Measurements from ENCODE around the gene PAX2. TPM values are rescaled to one million over a fixed set of nuclear protein-coding genes. Genes with fewer than 3 reads are reported as not detected.
"Not testable (repeated sequence)": the region's sequence is repeated elsewhere in the genome, so short reads cannot be mapped to it uniquely, and the experiment has no call there.

PAX2 gene
- total and polyA plus RNA-seq, 2 donors from 2014 or later = 28.3 to 102 TPM

GRCh38 chr10:100697631-100698030, 47.8 kb upstream of the PAX2 start:
- Histone ChIP-seq H3K9me3 (ENCODE audit: control insufficient read depth in 2 of 3, insufficient read depth in 1 of 3, low read length in 3 of 3) (no peaks in the 10 kb centered on the region), H3K4me1 (ENCODE audit: control insufficient read depth in 2 of 3, insufficient read depth in 2 of 3, low read depth in 1 of 3, low read length in 3 of 3) (no peaks in the 10 kb centered on the region), H3K27me3 (ENCODE audit: control insufficient read depth, insufficient read depth, low read length) (no peaks in the 10 kb centered on the region), H3K27ac (ENCODE audit: low read depth in 2 of 2, low read length in 2 of 2) (no peak overlapping the region), H3K36me3 (ENCODE audit: control insufficient read depth in 2 of 3, insufficient read depth in 3 of 3, low read length in 3 of 3) (no peaks in the 10 kb centered on the region), H3K4me3 (ENCODE audit: low read length in 3 of 3) (no peak overlapping the region), H3K9ac (ENCODE audit: low read length in 3 of 3) (no peak overlapping the region)
- no peak for TF ChIP-seq CTCF (IDR thresholded peaks at IDR 0.05; ENCODE audit: borderline replicate concordance, extremely low read depth, insufficient read depth)
- no peak for DNase-seq
- no peak for FAIRE-seq
- intact Hi-C loops (cut with DNase I) = no loop called here

DNA sequence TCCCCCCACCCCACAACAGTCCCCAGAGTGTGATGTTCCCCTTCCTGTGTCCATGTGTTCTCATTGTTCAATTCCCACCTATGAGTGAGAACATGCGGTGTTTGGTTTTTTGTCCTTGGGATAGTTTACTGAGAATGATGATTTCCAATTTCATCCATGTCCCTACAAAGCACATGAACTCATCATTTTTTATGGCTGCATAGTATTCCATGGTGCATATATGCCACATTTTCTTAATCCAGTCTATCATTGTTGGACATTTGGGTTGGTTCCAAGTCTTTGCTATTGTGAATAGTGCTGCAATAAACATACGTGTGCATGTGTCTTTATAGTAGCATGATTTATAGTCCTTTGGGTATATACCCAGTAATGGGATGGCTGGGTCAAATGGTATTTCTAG, 43.7 kb upstream of the PAX2 start:
- H3K4me1 ChIP-seq (ENCODE audit: control insufficient read depth in 2 of 3, insufficient read depth in 2 of 3, low read depth in 1 of 3, low read length in 3 of 3); H3K27ac ChIP-seq (ENCODE audit: low read depth in 2 of 2, low read length in 2 of 2); DNase-seq; H3K36me3 ChIP-seq (ENCODE audit: control insufficient read depth in 2 of 3, insufficient read depth in 3 of 3, low read length in 3 of 3); FAIRE-seq; H3K9ac ChIP-seq (ENCODE audit: low read length in 3 of 3); H3K27me3 ChIP-seq (ENCODE audit: control insufficient read depth, insufficient read depth, low read length); H3K4me3 ChIP-seq (ENCODE audit: low read length in 3 of 3); intact Hi-C loops (cut with DNase I); H3K9me3 ChIP-seq (ENCODE audit: control insufficient read depth in 2 of 3, insufficient read depth in 1 of 3, low read length in 3 of 3): not testable (repeated sequence)

DNA sequence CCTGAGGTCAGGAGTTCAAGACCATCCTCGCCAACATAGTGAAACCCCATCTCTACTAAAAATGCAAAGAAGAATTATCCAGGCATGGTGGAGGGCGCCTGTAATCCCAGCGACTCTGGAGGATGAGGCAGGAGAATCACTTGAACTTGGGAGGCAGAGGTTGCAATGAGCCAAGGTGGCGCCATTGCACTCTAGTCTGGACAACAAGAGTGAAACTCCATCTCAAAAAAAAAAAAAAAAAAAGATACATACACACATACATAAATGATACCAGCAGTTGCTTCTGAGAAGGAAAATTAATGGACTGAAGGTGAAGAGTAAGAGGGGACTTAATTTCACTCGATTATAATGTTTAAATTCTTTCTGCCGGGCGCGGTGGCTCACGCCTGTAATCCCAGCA, 40.2 kb upstream of the PAX2 start:
- intact Hi-C loops (cut with DNase I) = no loop called here
- no peak for TF ChIP-seq CTCF (IDR thresholded peaks at IDR 0.05; ENCODE audit: borderline replicate concordance, extremely low read depth, insufficient read depth)
- no peak overlapping the region for H3K27ac ChIP-seq (ENCODE audit: low read depth in 2 of 2, low read length in 2 of 2)
- peaks cover 2% of the 10 kb centered on the region for H3K27me3 ChIP-seq (ENCODE audit: control insufficient read depth, insufficient read depth, low read length)
- H3K4me1 ChIP-seq (ENCODE audit: control insufficient read depth in 2 of 3, insufficient read depth in 2 of 3, low read depth in 1 of 3, low read length in 3 of 3) = no peaks in the 10 kb centered on the region
- no peak overlapping the region for H3K4me3 ChIP-seq (ENCODE audit: low read length in 3 of 3)
- no peak overlapping the region for H3K9ac ChIP-seq (ENCODE audit: low read length in 3 of 3)
- H3K36me3 ChIP-seq (ENCODE audit: control insufficient read depth in 2 of 3, insufficient read depth in 3 of 3, low read length in 3 of 3) = no peaks in the 10 kb centered on the region
- H3K9me3 ChIP-seq (ENCODE audit: control insufficient read depth in 2 of 3, insufficient read depth in 1 of 3, low read length in 3 of 3) = no peaks in the 10 kb centered on the region
- DNase-seq = no peak
- FAIRE-seq = no peak

DNA sequence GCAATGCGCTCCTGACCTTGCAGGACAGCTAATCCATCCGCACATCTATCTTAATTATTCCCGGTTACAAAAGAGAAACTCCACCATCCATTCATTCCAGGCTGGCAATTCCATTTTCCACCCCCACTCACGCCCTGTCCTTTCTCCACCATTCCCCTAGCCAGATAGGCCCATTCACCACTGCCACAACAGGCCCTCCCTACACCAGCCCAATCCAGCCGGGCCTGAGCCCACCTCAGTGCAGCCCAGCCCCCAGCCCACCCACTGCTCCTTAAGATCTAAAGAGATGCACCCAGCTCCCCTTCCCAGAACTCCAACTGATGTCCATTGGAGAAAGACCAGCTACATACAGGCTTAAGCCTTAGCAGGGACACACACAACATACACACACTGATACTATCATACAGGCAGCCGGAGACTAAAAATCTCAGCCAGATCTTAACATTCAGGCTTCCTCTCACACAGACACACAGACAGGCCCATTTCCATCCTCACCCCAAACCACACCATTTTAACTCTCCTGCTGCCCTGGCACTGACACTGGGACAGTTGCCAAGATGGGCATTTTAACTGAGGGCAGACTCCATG, 38.0 kb upstream of the PAX2 start:
- H3K27me3 ChIP-seq (ENCODE audit: control insufficient read depth, insufficient read depth, low read length) = peaks cover 11% of the 10 kb centered on the region
- no peaks in the 10 kb centered on the region for H3K9me3 ChIP-seq (ENCODE audit: control insufficient read depth in 2 of 3, insufficient read depth in 1 of 3, low read length in 3 of 3)
- H3K9ac ChIP-seq (ENCODE audit: low read length in 3 of 3) = no peak overlapping the region
- H3K4me1 ChIP-seq (ENCODE audit: control insufficient read depth in 2 of 3, insufficient read depth in 2 of 3, low read depth in 1 of 3, low read length in 3 of 3) = no peaks in the 10 kb centered on the region
- DNase-seq = no peak
- no peak overlapping the region for H3K27ac ChIP-seq (ENCODE audit: low read depth in 2 of 2, low read length in 2 of 2)
- H3K36me3 ChIP-seq (ENCODE audit: control insufficient read depth in 2 of 3, insufficient read depth in 3 of 3, low read length in 3 of 3) = no peaks in the 10 kb centered on the region
- intact Hi-C loops (cut with DNase I) = no loop called here
- H3K4me3 ChIP-seq (ENCODE audit: low read length in 3 of 3) = no peak overlapping the region
- FAIRE-seq = no peak
- no peak for TF ChIP-seq CTCF (IDR thresholded peaks at IDR 0.05; ENCODE audit: borderline replicate concordance, extremely low read depth, insufficient read depth)
